ENCODE measurements around the gene CAPN5.

- TF ChIP-seq, protein P1, sequence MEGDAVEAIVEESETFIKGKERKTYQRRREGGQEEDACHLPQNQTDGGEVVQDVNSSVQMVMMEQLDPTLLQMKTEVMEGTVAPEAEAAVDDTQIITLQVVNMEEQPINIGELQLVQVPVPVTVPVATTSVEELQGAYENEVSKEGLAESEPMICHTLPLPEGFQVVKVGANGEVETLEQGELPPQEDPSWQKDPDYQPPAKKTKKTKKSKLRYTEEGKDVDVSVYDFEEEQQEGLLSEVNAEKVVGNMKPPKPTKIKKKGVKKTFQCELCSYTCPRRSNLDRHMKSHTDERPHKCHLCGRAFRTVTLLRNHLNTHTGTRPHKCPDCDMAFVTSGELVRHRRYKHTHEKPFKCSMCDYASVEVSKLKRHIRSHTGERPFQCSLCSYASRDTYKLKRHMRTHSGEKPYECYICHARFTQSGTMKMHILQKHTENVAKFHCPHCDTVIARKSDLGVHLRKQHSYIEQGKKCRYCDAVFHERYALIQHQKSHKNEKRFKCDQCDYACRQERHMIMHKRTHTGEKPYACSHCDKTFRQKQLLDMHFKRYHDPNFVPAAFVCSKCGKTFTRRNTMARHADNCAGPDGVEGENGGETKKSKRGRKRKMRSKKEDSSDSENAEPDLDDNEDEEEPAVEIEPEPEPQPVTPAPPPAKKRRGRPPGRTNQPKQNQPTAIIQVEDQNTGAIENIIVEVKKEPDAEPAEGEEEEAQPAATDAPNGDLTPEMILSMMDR (conservative IDR thresholded peaks at IDR 0.05 in 1 of 2, IDR thresholded peaks at IDR 0.05 in 1 of 2; ENCODE audit: low read depth in 1 of 2, low read length in 2 of 2): no peak
- no peak for TF ChIP-seq EZH2 (IDR thresholded peaks at IDR 0.05; ENCODE audit: low read length, missing control alignments)
These were observed 39.5 kb downstream of the CAPN5 start for GRCh38 chr11:77106321-77106720.

Data from fibroblast of lung (primary cell).